ENCODE measurements around the gene NRIP3.
"Not testable (repeated sequence)": the region's sequence is repeated elsewhere in the genome, so short reads cannot be mapped to it uniquely, and the experiment has no call there.

Gene NRIP3

DNA sequence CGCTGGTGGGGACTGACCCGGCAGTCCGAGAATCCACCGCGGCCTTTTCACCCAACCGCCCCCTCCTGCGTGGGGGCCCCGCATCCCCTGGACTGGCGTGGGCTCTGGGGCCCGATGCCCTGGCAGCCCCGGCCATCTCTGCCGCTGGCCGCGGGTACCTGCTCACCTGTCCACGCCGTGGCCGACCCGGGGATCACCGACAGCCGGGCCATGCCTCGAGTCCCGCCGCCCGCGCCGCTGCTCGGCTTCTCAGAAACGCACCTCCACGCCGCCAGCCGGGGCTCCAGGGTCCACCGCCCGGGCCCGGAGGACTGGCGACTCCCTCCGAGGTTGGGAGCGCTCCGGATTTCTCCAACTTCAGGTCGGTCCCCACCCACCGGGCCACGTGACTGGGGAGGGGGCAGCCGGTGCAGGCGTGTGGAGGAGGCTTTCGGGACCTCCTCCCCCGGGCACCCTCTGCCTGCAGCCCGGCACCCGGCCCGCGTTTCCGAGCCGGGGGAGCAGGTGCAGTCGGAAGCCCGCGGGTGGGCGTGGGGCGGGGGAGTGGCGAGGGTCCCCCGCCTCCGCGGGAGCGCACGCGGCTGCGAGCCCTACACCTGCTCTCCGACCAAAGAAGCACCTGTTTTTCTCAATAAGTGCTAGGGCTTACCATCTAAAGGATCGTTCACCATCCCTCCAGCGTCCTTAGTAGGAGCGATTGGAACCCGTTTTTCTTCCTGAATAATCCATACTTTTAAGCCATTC is 554 bp upstream of the NRIP3 start:
- Mint-ChIP-seq H3K27me3 (ENCODE audit: low read depth) (peaks cover 50% of the 10 kb centered on the region), H3K4me3 (peak overlapping the region; percentile 58), H3K4me1 (ENCODE audit: low read depth) (peaks cover 28% of the 10 kb centered on the region), H3K9me3 (no peaks in the 10 kb centered on the region), H3K36me3 (ENCODE audit: low read depth) (peaks cover 5% of the 10 kb centered on the region), H3K27ac (peak overlapping the region; percentile 27)

DNA sequence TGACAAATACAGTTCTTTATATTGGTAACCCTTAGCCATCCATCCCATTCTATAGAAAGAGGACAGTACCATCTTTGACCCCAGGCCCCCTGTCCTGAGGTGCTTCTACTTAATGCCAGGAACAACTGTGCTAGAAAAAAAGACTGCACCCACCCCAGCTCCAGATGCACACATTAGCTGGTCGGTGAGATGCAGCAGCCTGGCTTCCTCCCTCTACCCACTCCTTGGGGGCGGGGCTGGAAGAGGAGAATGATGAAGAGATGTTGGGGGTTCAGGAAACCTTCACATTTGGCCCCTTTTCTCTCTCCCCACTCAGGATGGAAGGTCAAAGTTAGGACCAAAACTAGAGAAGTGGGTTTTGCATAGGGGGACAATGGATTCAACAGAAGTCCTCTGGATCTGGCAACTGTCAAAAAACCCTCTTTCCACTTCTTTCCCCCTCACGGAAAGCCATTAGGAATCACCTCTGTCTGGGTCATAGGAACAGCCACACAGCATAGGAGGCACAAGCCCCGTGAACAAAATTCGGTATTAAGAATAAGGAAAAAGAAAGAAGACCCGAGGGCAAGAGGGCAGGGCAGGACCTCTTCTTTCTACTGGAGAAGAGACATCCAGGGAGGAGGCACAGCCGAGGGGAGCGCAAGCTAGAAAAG is 755 bp downstream of the NRIP3 start:
- no peaks in the 10 kb centered on the region for H3K9me3 Mint-ChIP-seq
- H3K4me1 Mint-ChIP-seq (ENCODE audit: low read depth): peaks cover 28% of the 10 kb centered on the region
- peak overlapping the region; percentile 80 for H3K4me3 Mint-ChIP-seq
- peak overlapping the region; percentile 77 for H3K27ac Mint-ChIP-seq
- peaks cover 5% of the 10 kb centered on the region for H3K36me3 Mint-ChIP-seq (ENCODE audit: low read depth)
- peaks cover 43% of the 10 kb centered on the region for H3K27me3 Mint-ChIP-seq (ENCODE audit: low read depth)

DNA sequence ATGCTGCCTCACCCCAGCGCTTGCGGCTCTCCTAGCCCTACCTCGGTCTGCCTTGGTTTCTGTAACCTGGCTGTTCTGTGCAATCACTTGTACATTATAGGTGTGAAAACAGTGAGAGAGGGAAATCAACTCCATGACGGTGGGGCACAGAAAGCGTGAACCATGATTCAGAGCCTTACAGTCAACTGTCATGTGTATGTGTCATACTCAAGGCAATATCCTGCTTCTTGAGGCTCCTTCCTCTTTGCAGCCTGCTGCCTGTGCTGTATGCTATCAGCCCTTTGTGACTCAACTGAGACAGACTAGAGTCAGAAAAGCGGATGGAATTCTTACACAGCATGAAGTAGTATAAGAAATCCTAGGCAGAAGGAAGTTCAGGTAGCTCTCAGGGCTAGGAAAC is 2.1 kb downstream of the NRIP3 start:
- H3K4me1 Mint-ChIP-seq (ENCODE audit: low read depth): peaks cover 28% of the 10 kb centered on the region
- H3K9me3 Mint-ChIP-seq: no peaks in the 10 kb centered on the region
- no peak overlapping the region for H3K4me3 Mint-ChIP-seq
- peaks cover 5% of the 10 kb centered on the region for H3K36me3 Mint-ChIP-seq (ENCODE audit: low read depth)
- H3K27ac Mint-ChIP-seq: peak overlapping the region; percentile 68
- peaks cover 30% of the 10 kb centered on the region for H3K27me3 Mint-ChIP-seq (ENCODE audit: low read depth)

DNA sequence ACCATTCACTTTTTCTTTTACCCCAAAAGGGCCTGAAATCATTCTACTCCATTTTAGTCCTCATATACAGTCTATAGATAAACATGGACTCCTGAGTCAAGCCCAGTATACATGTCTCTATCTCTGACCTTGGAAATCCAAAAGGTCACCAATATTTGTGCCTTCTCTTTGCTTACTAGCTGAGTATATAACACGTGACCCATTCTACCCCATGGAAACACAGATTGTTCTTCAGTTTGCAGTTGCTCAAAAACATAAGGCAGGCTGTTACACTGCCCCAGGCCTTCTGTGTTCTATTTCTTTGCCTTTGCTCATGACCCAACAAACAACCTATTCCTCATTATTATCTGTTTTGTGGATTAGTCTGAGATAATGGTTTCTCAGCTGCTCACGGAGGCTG is 5.8 kb downstream of the NRIP3 start:
- Mint-ChIP-seq H3K4me3 (no peak overlapping the region), H3K4me1 (ENCODE audit: low read depth) (peaks cover 16% of the 10 kb centered on the region), H3K27ac (no peak overlapping the region), H3K27me3 (ENCODE audit: low read depth) (peaks cover 8% of the 10 kb centered on the region), H3K36me3 (ENCODE audit: low read depth) (no peaks in the 10 kb centered on the region), H3K9me3 (no peaks in the 10 kb centered on the region)

DNA sequence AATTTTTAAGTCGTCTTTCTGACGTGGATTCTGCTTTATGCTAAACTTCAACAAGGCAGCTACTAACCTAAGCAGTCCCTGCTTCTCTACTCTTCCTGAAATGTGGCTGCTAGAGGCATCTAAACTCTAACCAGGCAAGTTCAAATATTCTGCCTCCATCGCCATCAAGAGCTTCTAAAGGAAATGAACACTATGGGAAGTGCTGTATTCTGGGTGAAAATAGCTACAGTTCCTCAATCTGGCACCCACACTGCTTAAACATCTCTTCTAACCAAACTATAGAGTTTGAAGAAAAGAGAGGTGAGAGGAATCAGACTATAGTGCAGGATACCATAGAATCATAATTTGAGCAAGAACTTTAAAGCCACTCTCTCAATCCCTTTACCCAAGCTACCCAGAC is 6.3 kb downstream of the NRIP3 start:
- Mint-ChIP-seq H3K27me3 (ENCODE audit: low read depth) (peaks cover 10% of the 10 kb centered on the region), H3K4me1 (ENCODE audit: low read depth) (peaks cover 11% of the 10 kb centered on the region), H3K4me3 (no peak overlapping the region), H3K9me3 (no peaks in the 10 kb centered on the region), H3K36me3 (ENCODE audit: low read depth) (no peaks in the 10 kb centered on the region), H3K27ac (no peak overlapping the region)

DNA sequence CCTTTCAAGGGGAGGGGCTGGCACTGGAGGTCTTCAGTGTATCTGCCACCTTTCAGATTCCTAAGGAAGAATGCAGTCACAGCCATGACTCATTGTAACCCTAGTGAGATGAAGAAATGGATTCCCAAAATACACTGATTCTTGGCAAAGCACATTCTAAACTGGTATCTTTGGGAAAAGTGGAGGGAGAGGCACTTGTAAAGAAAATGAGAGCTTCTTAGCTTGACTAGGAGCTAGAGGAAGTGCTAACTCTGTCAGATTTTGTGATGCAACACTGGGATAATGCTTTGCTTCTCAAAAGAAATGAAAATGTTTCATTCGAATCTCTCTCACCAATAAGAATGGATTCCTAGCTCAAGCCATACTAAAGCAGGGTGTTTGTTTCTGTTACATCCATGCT is 14.3 kb downstream of the NRIP3 start:
- Mint-ChIP-seq H3K9me3 (no peaks in the 10 kb centered on the region), H3K4me1 (ENCODE audit: low read depth) (peaks cover 15% of the 10 kb centered on the region), H3K4me3 (no peak overlapping the region), H3K27ac (no peak overlapping the region), H3K27me3 (ENCODE audit: low read depth) (peaks cover 9% of the 10 kb centered on the region), H3K36me3 (ENCODE audit: low read depth) (no peaks in the 10 kb centered on the region)

DNA sequence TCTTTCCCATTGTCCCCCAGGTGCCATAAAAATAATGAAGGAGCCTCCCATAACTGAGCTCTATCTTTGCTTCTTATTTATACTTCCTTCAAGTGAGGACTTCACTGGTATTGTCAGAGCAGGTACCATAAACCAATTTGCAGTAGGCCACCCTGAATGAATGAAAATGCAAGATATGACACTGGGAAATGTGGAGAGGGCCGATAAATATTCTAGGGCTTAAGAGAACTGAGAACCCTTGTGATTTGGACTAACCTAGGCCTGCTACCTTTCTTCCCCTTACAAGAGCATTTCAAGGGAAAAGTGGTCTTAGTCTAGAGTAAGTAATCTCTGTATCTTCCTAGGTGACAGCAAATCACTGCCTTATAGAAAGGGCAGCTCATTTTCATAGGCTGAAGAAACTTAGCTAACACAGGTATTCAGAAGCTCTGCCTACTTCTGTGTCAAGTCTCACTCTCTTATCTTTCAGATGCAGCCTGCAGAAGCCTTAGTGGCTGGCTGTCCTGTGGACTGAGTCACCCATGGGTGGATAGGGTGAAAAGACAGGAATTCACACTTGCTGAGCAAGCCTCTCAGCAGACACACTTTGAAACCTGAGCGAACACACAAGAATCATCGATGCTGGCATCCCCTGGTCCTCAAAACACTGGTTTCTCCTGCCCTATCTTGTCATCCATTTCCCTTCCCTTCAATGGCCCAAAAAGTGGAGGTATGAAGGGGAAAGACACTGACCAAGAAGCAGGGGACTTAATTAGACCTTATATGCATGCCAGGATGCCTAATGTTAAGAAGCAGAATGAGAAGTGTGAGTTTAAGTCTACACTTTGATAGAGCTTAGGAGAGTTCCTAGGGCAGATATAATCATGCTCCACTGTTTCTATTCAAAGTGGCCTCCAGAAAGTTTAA is 15.2 kb downstream of the NRIP3 start:
- H3K9me3 Mint-ChIP-seq: no peaks in the 10 kb centered on the region
- peaks cover 15% of the 10 kb centered on the region for H3K4me1 Mint-ChIP-seq (ENCODE audit: low read depth)
- no peak overlapping the region for H3K27ac Mint-ChIP-seq
- no peak overlapping the region for H3K4me3 Mint-ChIP-seq
- peaks cover 9% of the 10 kb centered on the region for H3K27me3 Mint-ChIP-seq (ENCODE audit: low read depth)
- H3K36me3 Mint-ChIP-seq (ENCODE audit: low read depth): no peaks in the 10 kb centered on the region

DNA sequence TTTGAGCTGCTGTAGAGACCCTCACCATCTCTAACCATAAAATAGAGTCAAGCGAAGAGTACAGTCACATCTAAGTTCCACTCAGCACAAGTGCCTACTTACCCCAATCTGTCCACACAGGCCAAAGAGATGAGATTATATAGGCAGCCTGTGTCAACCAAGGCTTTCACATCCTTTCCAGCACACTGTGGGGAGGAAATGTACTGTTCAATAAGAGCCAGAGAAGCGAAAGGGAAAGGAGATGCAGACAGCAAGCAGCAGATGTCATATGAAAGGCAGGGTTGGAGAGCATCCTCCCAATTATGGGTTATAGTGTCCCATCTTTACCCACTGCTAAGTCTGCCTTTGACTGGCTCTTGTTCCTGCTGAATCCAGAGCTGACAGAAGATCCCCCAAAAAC is 16.4 kb downstream of the NRIP3 start:
- peaks cover 15% of the 10 kb centered on the region for H3K4me1 Mint-ChIP-seq (ENCODE audit: low read depth)
- no peak overlapping the region for H3K4me3 Mint-ChIP-seq
- no peaks in the 10 kb centered on the region for H3K36me3 Mint-ChIP-seq (ENCODE audit: low read depth)
- peak overlapping the region; percentile 55 for H3K27ac Mint-ChIP-seq
- peaks cover 3% of the 10 kb centered on the region for H3K27me3 Mint-ChIP-seq (ENCODE audit: low read depth)
- no peaks in the 10 kb centered on the region for H3K9me3 Mint-ChIP-seq

DNA sequence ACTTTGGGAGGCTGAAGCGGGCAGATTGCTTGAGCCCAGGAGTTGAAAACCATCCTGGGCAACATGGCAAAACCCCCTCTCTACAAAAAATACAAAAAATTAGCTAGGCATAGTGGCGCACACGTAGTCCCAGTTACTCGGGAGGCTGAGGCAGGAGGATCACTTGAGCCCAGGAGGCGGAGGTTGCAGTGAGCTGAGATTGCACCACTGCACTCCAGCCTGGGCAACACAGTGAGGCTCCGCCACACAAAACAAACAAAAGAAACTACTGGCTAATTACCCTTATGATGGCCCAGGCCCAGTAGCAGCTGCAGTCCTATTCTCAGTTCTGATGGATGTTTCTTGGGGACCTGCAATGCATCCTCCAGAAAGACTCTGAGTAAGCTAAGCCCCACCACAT is 17.0 kb downstream of the NRIP3 start:
- peaks cover 15% of the 10 kb centered on the region for H3K4me1 Mint-ChIP-seq (ENCODE audit: low read depth)
- H3K27me3 Mint-ChIP-seq (ENCODE audit: low read depth); H3K4me3 Mint-ChIP-seq; H3K36me3 Mint-ChIP-seq (ENCODE audit: low read depth); H3K27ac Mint-ChIP-seq; H3K9me3 Mint-ChIP-seq: not testable (repeated sequence)

DNA sequence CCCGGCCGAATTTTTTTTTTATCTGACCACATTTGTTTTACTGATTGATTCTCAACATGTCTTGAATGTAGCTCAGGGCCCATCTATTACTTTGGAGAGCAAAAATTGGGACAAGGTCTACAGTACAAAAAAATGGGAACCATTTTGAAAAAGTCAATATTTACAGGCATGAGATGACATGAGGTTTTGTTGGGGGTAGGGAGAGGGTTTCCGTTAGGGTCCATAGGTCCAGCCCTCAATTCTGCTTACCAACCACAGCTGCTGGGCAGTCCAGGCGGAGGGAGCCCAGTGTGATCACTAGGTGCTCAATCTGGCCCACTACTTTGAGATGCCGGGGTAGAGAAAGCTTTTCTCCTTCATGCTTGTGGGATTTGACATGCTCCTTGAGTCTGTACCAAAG is 18.3 kb downstream of the NRIP3 start:
- Mint-ChIP-seq H3K27me3 (ENCODE audit: low read depth) (no peaks in the 10 kb centered on the region), H3K4me1 (ENCODE audit: low read depth) (peaks cover 15% of the 10 kb centered on the region), H3K9me3 (no peaks in the 10 kb centered on the region), H3K4me3 (no peak overlapping the region), H3K36me3 (ENCODE audit: low read depth) (no peaks in the 10 kb centered on the region), H3K27ac (no peak overlapping the region)

DNA sequence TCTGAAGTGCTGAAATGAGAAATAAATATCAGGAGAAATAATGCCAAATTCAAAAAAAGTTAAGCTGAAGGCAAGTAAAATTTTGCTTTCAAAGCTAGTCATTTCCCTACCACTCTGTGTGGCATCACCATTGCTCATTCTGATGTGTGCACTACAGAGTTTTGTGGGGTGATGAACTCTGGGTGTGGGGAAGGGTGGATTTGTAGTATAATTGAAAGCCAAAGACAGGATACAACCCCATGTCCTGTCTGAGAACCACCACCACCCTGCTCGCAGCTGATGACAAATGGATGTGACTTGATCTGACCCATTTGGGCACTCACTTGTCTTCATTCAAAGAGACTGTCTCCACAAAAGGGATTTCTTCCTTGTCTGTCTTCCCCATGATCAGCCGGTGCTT is 20.2 kb downstream of the NRIP3 start:
- no peak overlapping the region for H3K27ac Mint-ChIP-seq
- H3K4me1 Mint-ChIP-seq (ENCODE audit: low read depth): peaks cover 10% of the 10 kb centered on the region
- H3K36me3 Mint-ChIP-seq (ENCODE audit: low read depth): no peaks in the 10 kb centered on the region
- no peaks in the 10 kb centered on the region for H3K9me3 Mint-ChIP-seq
- H3K27me3 Mint-ChIP-seq (ENCODE audit: low read depth): no peaks in the 10 kb centered on the region
- no peak overlapping the region for H3K4me3 Mint-ChIP-seq

DNA sequence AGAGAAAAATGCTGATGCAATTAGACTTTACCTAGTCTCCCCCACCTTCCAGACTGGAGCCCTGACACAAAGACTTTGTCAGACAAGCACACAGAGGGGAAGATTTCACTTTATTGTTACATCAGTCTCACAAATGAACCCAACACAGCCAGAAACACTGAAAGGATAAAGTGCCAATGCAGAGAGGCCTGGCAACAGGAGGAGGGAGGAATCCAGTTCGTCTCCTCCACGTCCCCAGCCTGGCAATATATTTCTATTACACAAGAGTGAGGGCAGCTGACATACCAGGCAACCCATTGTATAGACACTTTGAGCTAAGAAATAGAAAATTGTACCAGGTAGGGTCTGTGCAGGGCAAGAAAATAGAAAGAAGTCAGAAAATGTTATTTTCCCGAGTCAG is 23.3 kb downstream of the NRIP3 start:
- H3K4me1 Mint-ChIP-seq (ENCODE audit: low read depth): no peaks in the 10 kb centered on the region
- no peaks in the 10 kb centered on the region for H3K9me3 Mint-ChIP-seq
- H3K4me3 Mint-ChIP-seq: no peak overlapping the region
- no peaks in the 10 kb centered on the region for H3K27me3 Mint-ChIP-seq (ENCODE audit: low read depth)
- no peaks in the 10 kb centered on the region for H3K36me3 Mint-ChIP-seq (ENCODE audit: low read depth)
- no peak overlapping the region for H3K27ac Mint-ChIP-seq

DNA sequence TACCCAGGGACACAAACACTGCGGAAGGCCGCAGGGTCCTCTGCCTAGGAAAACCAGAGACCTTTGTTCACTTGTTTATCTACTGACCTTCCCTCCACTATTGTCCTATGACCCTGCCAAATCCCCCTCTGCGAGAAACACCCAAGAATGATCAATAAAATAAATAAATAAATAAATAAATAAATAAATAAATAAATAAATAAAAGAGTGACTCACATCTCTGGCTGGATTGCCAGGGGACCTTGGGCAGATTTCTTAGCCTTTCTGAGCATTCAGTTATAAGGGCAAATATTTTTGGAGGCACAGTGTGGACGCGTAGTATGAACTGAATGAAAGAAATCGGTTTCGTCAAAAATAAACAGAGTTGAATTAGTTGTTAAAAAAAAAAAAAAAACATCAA is 24.4 kb downstream of the NRIP3 start:
- H3K36me3 Mint-ChIP-seq (ENCODE audit: low read depth); H3K9me3 Mint-ChIP-seq; H3K27me3 Mint-ChIP-seq (ENCODE audit: low read depth); H3K4me1 Mint-ChIP-seq (ENCODE audit: low read depth); H3K27ac Mint-ChIP-seq; H3K4me3 Mint-ChIP-seq: not testable (repeated sequence)

DNA sequence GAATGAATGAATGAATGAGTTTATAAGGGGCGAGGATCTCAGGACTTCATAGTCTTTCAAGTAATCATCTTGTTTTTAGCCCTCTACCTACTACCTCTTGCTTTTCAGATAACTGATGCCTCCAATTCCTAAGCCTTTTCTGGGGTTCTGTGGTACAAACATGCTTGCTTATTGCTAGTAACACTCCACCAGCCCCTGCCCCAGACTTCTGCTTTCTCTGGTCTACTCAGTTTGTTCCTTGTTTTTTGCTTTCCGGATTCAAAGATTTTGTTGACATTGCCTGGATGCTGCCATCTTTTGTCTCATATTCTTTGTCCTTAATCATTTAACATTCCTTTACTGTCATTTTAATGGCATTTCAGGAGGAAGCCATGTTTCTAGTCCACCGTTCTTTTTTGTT is 30.7 kb downstream of the NRIP3 start:
- Mint-ChIP-seq H3K27ac (no peak overlapping the region), H3K9me3 (no peaks in the 10 kb centered on the region), H3K36me3 (ENCODE audit: low read depth) (no peaks in the 10 kb centered on the region), H3K27me3 (ENCODE audit: low read depth) (no peaks in the 10 kb centered on the region), H3K4me3 (no peak overlapping the region), H3K4me1 (ENCODE audit: low read depth) (no peaks in the 10 kb centered on the region)

DNA sequence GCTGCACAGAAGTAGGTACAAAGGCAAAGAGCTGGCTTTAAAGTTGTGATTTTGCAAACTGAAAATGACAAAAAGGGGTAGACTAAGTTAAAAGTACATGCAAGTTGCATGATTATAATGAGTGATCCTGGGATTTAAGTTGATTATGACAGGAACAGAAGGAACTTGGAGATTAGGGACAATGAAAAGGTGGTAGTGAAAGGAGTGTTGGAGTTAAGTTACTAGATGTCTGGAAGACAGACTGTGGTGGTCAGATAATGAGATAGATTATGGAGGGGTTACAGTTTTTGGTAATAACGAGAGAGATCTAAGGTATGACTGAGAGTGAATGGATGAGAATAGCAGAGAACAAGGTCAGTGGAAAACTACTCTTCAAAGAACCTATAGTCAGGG is 31.9 kb downstream of the NRIP3 start:
- Mint-ChIP-seq H3K27me3 (ENCODE audit: low read depth) (no peaks in the 10 kb centered on the region), H3K4me3 (no peak overlapping the region), H3K4me1 (ENCODE audit: low read depth) (peaks cover 2% of the 10 kb centered on the region), H3K36me3 (ENCODE audit: low read depth) (no peaks in the 10 kb centered on the region), H3K27ac (no peak overlapping the region), H3K9me3 (no peaks in the 10 kb centered on the region)
